Epithelial cell of alveolus of lung (primary cell): Measurements from ENCODE around the gene OXLD1. TPM values are rescaled to one million over a fixed set of nuclear protein-coding genes. Genes with fewer than 3 reads are reported as not detected.

ENCODE experiments used
- total RNA-seq: library from RNA; depleted of rRNA; stranded (reverse); fragments of >200 nt; gene quantifications from 2 replicates; pipeline ENCODE4 v1.2.1, GENCODE V29; 2015

OXLD1 gene
- 40.5 and 54.7 TPM in 2 replicates for total RNA-seq

GRCh38 chr17:81666342-81667191, at the start of gene OXLD1, which contains the start of gene CCDC137:
Gene OXLD1 (minus strand): TSS chr17:81666605. CDS start chr17:81666577, 28 bp downstream.
Gene CCDC137 (plus strand): TSS chr17:81666737. CDS start chr17:81666767, 30 bp downstream.

DNA sequence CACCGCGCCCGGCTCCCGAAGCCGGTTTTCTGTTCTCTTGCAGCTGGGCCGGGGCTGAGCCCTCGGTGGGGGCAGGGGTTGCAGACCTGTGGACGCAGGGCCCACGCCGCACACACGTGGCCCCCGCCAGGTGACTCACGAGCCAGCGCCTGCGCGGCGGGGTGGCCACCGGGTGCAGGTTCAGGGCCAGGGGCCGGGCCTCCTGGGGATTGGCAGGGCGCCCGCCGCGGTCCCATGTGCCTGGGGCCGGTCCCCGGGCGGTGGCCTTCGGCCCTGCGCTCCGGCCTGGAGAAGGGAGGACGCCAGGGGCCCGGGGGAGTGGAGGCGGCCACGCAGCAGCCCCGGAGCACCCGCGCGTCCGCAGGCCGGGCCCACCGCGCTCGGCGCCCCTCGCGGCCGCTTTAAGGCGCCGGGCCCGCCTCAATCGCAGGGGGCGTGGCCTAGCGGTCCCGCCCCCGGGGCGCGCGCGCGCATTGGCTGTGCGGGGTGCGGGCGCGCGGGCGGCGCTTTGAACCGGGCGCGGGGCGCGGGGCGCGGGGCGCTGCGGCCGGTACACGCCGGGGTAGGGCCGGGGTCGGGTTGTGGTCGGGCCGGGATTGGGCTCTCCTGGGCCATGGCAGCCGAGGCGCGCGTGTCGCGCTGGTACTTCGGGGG, 45.5 kb upstream of the OXLD1 start, which contains the start of gene SLC25A10:
TSS of gene SLC25A10 (plus strand) at position 471 of the 654 bp plus-strand sequence. CDS start at position 614, 143 bp downstream.

GRCh38 chr17:81702934-81703746, 36.7 kb upstream of the OXLD1 start, which contains the start of gene MRPL12:
Gene MRPL12 (plus strand): TSS chr17:81703367. CDS start chr17:81703502, 135 bp downstream.

DNA sequence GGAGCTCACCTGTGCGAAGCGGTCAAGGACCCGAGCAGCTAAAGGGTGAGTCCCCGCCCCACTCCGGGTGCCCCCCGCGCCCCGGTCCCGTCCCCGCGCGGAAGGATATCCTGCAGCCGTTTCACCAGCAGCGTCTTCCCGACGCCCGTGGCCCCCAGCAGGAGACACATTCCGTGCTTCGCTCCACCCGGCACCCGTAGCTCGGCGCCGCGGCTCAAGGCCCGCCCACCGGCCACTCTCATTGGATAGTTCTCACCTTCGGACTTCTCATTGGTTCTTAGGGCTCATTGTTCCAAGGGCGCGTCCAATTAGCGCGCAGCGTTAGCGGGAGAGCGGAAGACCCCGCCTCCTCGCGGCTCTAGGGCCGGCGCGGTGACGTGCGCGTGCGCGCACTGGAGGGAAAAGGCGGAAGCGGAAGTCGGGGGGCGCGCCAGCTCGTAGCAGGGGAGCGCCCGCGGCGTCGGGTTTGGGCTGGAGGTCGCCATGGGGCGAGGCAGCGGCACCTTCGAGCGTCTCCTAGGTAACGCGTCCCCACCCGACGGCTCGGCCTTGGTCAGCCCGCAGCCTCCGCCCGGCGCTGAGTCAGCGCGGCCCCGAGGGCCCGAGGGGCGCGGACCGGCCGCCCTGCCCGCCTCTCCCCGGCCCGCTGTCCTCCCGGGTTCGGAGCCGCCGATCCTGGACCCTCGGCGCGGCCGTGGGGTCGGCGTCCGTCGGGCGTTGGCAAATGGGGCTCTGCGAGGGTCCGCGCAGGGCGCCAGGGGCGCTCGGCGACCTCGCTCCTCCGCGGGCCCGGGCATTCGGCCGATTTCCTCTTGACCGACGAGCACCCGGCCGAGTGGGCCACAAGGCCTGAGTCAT, 17.4 kb upstream of the OXLD1 start, which contains the start of the genes ARL16 and HGS:
TSS of gene ARL16 (minus strand) at position 214 of the 858 bp plus-strand sequence. CDS start at position 170, 44 bp downstream.
TSS of gene HGS (plus strand) at position 428 of the 858 bp plus-strand sequence. CDS start at position 484, 56 bp downstream.

GRCh38 chr17:81656118-81656743, 10.2 kb downstream of the OXLD1 start, which contains the start of gene PDE6G:
Gene PDE6G (minus strand): TSS chr17:81656542. CDS start chr17:81653305, 3,237 bp downstream.

DNA sequence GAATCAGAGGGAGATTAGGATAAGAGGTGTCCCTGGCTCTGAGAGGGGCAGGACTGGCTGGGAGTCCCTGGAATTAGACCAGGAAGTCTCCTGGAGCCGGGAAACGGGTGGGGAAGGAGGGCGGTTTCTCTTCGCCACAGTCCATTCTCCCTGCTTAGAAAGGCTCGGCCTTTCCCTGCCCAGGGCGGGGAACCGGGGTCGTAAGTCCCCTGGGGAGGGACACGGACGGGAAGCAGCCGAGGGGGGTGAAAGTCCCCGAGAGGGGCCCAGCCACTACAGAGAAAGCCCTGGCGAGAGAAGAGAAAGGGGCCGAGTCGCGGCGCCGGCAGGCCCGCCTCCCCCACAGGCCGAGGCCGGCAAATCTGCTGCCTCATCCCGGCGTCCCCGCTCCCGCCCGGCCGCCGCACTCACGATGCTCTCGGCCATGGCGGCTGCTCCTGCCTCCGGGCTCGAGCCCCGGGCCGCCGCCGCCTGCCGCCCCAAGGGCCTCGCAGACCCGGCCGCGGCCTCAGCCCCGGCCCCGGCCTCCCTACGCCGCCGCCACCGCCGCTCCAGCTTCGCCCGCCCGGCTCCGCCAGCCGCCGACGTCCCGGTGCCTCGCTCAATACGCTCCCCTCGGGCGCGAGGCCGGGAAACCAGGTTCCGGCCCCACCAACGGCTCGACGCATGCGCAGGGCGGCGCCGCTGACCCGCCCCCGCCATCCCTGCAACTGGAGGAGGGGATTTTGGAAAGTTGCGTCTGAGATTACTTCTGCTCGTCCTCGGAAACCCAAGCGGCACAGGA, 29.7 kb downstream of the OXLD1 start, which contains the start of the genes NPLOC4 and TSPAN10:
TSS of gene NPLOC4 (minus strand) at position 608 of the 784 bp plus-strand sequence. CDS start at position 426, 182 bp downstream.
TSS of gene TSPAN10 (plus strand) at position 692 of the 784 bp plus-strand sequence. CDS start 5,217 bp downstream, outside the sequence.

Other genes starting within 250 kb of the OXLD1 start
- gene ACTG1, start 153.8 kb downstream of the OXLD1 start, total RNA-seq: 6,276 and 9,433 TPM in 2 replicates
- 0.39 and 1.1 TPM in 2 replicates for gene FSCN2, start 138.2 kb downstream of the OXLD1 start, total RNA-seq
- gene FAAP100, start 114.3 kb downstream of the OXLD1 start, total RNA-seq: 21.3 and 34.4 TPM in 2 replicates
- 45.3 and 71.0 TPM in 2 replicates for gene NPLOC4, start 29.5 kb downstream of the OXLD1 start, total RNA-seq
- 0.26 and 0.64 TPM in 2 replicates for gene TSPAN10, start 29.4 kb downstream of the OXLD1 start, total RNA-seq
- gene PDE6G, start 10.1 kb downstream of the OXLD1 start, total RNA-seq: 1.4 TPM in 1 of 2 replicates, not detected in the other
- gene CCDC137, start 132 bp upstream of the OXLD1 start, total RNA-seq: 15.6 and 17.5 TPM in 2 replicates
- 39.3 and 59.9 TPM in 2 replicates for gene ARL16, start 17.2 kb upstream of the OXLD1 start, total RNA-seq
- 72.2 and 89.6 TPM in 2 replicates for gene HGS, start 17.4 kb upstream of the OXLD1 start, total RNA-seq
- 46.4 and 93.5 TPM in 2 replicates for gene MRPL12, start 36.8 kb upstream of the OXLD1 start, total RNA-seq
- 15.3 and 22.8 TPM in 2 replicates for gene SLC25A10, start 45.7 kb upstream of the OXLD1 start, total RNA-seq
- not detected in 2 replicates for gene GCGR, start 137.5 kb upstream of the OXLD1 start, total RNA-seq
- gene MCRIP1, start 166.7 kb upstream of the OXLD1 start, total RNA-seq: 69.5 and 121 TPM in 2 replicates
- gene PPP1R27, start 168.4 kb upstream of the OXLD1 start, total RNA-seq: not detected in 2 replicates
- gene P4HB, start 193.9 kb upstream of the OXLD1 start, total RNA-seq: 1,783 and 2,221 TPM in 2 replicates
- 143 and 305 TPM in 2 replicates for gene ARHGDIA, start 204.7 kb upstream of the OXLD1 start, total RNA-seq
- gene ALYREF, start 225.0 kb upstream of the OXLD1 start, total RNA-seq: 47.7 and 158 TPM in 2 replicates
- gene ANAPC11, start 225.1 kb upstream of the OXLD1 start, total RNA-seq: 147 and 313 TPM in 2 replicates
- 0.26 and 0.48 TPM in 2 replicates for gene NPB, start 235.6 kb upstream of the OXLD1 start, total RNA-seq
- 19.0 and 74.9 TPM in 2 replicates for gene PCYT2, start 244.8 kb upstream of the OXLD1 start, total RNA-seq